Effector memory CD8-positive, alpha-beta T cell (primary cell): ENCODE data around the gene KRTAP5-6.

Experiments
- ATAC-seq: fragments of 150-1000 bp; cut with Tn5 transposase; replicated peaks from 2 replicates; pipeline ENCODE4 v1.10.0; 2021; ENCODE audit warnings: mild to moderate bottlenecking, moderate library complexity
- DNase-seq, 3 experiments: peaks; one replicate each; pipeline ENCODE4 v3.0.0; 2021
- H3K27ac Mint-ChIP-seq, 2 donors: one replicate each; pipeline ENCODE4 v1.8.0; 2022; ENCODE audit warnings: mild to moderate bottlenecking in 2 of 2, mixed read lengths in 2 of 2, moderate library complexity in 2 of 2
- H3K27me3 Mint-ChIP-seq, 2 donors: one replicate each; pipeline ENCODE4 v1.8.0; 2022; ENCODE audit warnings: mixed read lengths in 2 of 2
- H3K36me3 Mint-ChIP-seq: one replicate; pipeline ENCODE4 v1.8.0; 2022; ENCODE audit warnings: mild to moderate bottlenecking, moderate library complexity, mixed read lengths; ENCODE audit not compliant: insufficient read depth
- H3K4me1 Mint-ChIP-seq, 2 donors: one replicate each; pipeline ENCODE4 v1.8.0; 2022; ENCODE audit warnings: low read depth in 2 of 2, mixed read lengths in 2 of 2
- H3K4me3 Mint-ChIP-seq, 2 donors: one replicate each; pipeline ENCODE4 v1.8.0; 2022; ENCODE audit warnings: mild to moderate bottlenecking in 2 of 2, mixed read lengths in 2 of 2, moderate library complexity in 2 of 2
- H3K9me3 Mint-ChIP-seq, 2 donors: one replicate each; pipeline ENCODE4 v1.8.0; 2022; ENCODE audit warnings: mixed read lengths in 2 of 2

KRTAP5-6 gene

GRCh38 chr11:1707751-1708150 lies 10.8 kb downstream of the KRTAP5-6 start:
- ATAC-seq (no peak), DNase-seq (no peak)
- Mint-ChIP-seq H3K36me3 (no peaks in the 10 kb centered on the region), H3K27me3 (peaks cover 7 to 39% of the 10 kb centered on the region in 2 donors), H3K9me3 (no peaks in the 10 kb centered on the region), H3K27ac (no peak overlapping the region), H3K4me1 (peaks cover 0 to 2% of the 10 kb centered on the region in 2 donors), H3K4me3 (no peak overlapping the region)

DNA sequence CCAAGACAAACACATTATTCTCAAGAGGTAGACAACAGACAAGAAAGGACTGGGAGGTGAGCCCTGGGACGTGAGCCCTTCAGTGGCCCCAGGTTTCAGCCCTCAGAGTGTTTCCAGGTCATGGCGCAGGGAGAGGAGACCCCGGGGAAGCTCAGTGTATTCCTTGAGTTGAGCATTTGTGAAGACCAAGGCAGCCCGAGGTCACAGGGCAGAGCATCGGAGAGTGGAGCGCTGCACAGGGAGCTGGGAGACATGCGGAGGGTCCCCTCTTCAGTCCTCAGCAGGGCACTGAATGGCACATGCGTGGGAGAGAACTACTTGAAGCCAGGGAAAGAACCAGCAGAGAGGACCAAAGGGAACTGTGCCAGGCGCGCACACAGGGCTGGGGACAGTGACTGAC lies 11.7 kb downstream of the KRTAP5-6 start:
- no peak for DNase-seq
- H3K4me3 Mint-ChIP-seq: no peak overlapping the region
- H3K27ac Mint-ChIP-seq: no peak overlapping the region
- no peaks in the 10 kb centered on the region for H3K36me3 Mint-ChIP-seq
- ATAC-seq: no peak
- H3K27me3 Mint-ChIP-seq: peaks cover 7 to 36% of the 10 kb centered on the region in 2 donors
- H3K9me3 Mint-ChIP-seq: no peaks in the 10 kb centered on the region
- peaks cover 0 to 2% of the 10 kb centered on the region in 2 donors for H3K4me1 Mint-ChIP-seq

DNA sequence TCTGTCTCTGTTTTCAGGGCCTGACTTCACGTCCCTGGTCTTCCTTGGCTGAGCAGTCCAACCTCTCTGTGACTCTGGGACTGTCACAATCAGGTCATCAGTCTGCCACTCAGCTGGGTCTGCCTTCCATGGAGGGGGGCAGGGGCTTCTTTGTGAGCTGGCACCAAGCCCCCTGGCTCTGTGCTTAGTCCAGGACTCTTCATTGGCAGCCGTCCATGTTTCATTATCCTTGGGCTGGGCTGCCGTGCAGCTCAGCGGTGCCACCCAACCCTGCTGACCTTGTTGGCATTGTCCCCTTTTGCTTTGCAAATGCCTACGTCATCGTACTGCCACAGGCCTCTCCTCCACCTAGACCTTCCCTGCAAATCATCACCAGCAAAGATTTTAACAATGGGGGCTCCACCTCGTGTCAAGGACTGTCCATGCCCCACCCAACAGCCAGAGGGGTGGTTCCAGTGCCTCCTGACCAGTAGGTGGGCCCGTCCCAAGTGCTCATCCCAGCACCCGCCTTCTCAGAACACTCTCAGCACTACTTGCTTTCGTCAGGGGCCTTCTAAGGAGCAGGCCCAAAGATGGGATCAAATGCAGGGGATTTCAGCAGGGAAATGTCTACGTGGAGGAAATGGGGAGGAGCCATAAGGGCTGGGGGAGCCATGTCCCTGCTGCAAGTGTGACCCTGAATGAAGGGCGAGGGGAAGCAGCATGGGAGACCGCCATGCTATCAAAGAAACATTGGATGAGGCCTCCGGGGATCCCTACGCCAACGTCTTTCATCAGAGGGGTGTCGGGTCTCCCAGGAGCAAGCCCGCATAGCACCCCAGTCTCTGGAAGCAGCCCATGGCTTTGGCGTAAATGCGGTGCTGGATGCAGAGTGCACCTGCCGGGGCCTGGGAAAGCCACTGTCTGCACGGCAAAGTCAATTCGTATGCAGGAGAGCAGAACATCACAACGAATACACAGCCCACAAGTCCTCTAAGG lies 18.2 kb downstream of the KRTAP5-6 start:
- H3K27me3 Mint-ChIP-seq: peaks cover 0 to 31% of the 10 kb centered on the region in 2 donors
- H3K4me1 Mint-ChIP-seq: no peaks in the 10 kb centered on the region
- ATAC-seq (no peak), DNase-seq (no peak)
- no peaks in the 10 kb centered on the region for H3K36me3 Mint-ChIP-seq
- H3K4me3 Mint-ChIP-seq: no peak overlapping the region
- no peak overlapping the region for H3K27ac Mint-ChIP-seq
- H3K9me3 Mint-ChIP-seq: no peaks in the 10 kb centered on the region

GRCh38 chr11:1717745-1718144 lies 20.8 kb downstream of the KRTAP5-6 start:
- ATAC-seq (no peak), DNase-seq (no peak)
- Mint-ChIP-seq H3K4me1 (peaks cover 0 to 1% of the 10 kb centered on the region in 2 donors), H3K36me3 (no peaks in the 10 kb centered on the region), H3K9me3 (no peaks in the 10 kb centered on the region), H3K27ac (no peak overlapping the region), H3K4me3 (no peak overlapping the region), H3K27me3 (peaks cover 1 to 36% of the 10 kb centered on the region in 2 donors)

DNA sequence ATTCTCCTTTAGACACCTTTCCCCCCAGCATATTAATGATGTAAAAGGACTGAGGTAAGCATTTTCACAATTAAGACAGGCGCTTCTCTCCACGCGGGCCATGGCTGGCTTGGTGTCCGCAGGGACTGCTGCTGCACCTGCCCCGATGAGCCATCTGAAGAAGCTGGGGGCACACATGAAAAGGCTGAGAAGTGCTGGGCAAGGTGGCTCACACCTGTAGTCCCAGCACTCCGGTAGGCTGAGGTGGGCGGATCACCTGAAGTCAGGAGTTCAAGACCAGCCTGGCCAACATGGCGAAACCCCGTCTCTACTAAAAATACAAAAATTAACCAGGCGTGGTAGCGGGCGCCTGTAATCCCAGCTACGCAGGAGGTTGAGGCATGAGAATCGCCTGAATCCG lies 21.3 kb downstream of the KRTAP5-6 start:
- DNase-seq (no peak), ATAC-seq (no peak)
- Mint-ChIP-seq H3K4me1 (peaks cover 0 to 5% of the 10 kb centered on the region in 2 donors), H3K9me3 (no peaks in the 10 kb centered on the region), H3K27ac (no peak overlapping the region), H3K27me3 (peaks cover 6 to 38% of the 10 kb centered on the region in 2 donors), H3K36me3 (no peaks in the 10 kb centered on the region), H3K4me3 (no peak overlapping the region)

- no peaks in the 10 kb centered on the region for H3K9me3 Mint-ChIP-seq
- H3K4me3 Mint-ChIP-seq: no peak overlapping the region
- peaks cover 0 to 5% of the 10 kb centered on the region in 2 donors for H3K4me1 Mint-ChIP-seq
- DNase-seq: no peak
- no peaks in the 10 kb centered on the region for H3K36me3 Mint-ChIP-seq
- H3K27ac Mint-ChIP-seq: no peak overlapping the region
- peaks cover 6 to 40% of the 10 kb centered on the region in 2 donors for H3K27me3 Mint-ChIP-seq
- no peak for ATAC-seq
These were observed 22.8 kb downstream of the KRTAP5-6 start for GRCh38 chr11:1719781-1720180.

DNA sequence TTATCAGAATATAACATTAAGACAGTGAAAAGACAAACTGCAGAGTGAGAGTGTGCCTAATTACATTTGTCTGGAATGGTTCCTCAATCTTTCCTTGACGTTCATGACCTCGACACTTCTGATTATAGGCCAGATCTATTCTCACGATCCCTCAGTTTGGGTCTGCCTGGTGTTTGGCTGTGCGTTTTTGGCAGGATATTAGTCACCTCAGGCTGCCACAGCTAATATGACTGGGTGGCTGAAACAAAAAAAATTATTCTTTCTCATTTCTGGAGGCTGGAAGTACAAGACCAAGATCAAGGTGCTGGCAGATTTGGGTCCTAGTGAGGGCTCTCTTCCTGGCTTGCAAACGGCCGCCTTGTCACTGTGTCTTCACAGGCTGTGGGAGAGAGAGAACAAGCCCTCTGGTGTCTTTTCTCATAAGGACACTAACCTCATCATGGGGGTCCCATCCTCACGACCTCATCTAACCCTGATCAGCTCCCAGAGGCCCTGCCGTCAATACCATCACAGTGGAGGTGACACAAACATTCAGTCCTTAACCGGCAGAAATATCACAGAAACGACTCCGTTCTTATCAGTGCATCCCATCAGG lies 30.2 kb downstream of the KRTAP5-6 start:
- H3K4me1 Mint-ChIP-seq: peaks cover 22 to 29% of the 10 kb centered on the region in 2 donors
- no peaks in the 10 kb centered on the region for H3K36me3 Mint-ChIP-seq
- DNase-seq (no peak), ATAC-seq (no peak)
- no peak overlapping the region for H3K4me3 Mint-ChIP-seq
- peaks cover 39 to 76% of the 10 kb centered on the region in 2 donors for H3K27me3 Mint-ChIP-seq
- no peak overlapping the region for H3K27ac Mint-ChIP-seq
- no peaks in the 10 kb centered on the region for H3K9me3 Mint-ChIP-seq

DNA sequence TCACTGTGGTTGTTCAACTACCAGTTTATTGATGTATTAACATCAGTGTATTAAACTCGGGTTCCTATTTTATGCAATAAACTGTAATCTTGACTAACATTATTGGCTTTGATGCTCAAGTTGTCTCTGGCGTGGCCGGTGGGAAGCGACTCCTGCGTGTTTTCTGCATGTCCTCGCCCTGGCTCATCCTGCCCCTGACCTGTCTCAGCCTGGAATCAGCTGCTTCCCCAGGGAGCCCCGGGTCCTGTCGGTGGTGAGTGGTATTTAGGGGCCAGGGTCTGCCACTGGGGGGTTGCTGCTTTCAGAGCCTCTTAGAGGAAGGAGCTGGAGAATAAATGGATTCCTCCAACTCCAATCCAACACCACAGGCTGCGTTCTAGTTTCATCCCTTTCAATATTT lies 30.9 kb downstream of the KRTAP5-6 start:
- Mint-ChIP-seq H3K36me3 (no peaks in the 10 kb centered on the region), H3K27me3 (peaks cover 40 to 80% of the 10 kb centered on the region in 2 donors), H3K9me3 (no peaks in the 10 kb centered on the region), H3K4me3 (no peak overlapping the region), H3K27ac (no peak overlapping the region), H3K4me1 (peaks cover 19 to 31% of the 10 kb centered on the region in 2 donors)
- ATAC-seq (no peak), DNase-seq (no peak)

DNA sequence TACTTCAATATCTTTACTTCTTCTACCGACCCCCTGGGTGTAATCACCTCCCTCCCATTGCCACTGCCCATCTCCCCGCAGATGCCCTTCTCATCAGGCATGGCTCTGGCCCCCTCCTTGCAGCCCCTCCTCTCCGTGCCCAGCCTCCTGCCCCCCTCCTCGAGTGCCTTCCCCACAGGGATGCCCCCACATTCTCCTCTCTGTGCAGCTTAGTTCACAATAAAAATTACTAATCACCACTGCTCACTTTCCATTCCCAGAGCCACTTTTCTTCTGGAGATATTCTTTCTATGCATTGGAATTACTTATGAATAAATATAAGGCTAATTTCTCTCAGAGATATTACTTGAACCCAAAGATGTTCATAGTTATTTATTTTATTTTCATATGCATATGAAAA lies 31.3 kb downstream of the KRTAP5-6 start:
- Mint-ChIP-seq H3K9me3 (no peaks in the 10 kb centered on the region), H3K4me1 (peaks cover 17 to 31% of the 10 kb centered on the region in 2 donors), H3K27ac (no peak overlapping the region), H3K27me3 (peaks cover 38 to 82% of the 10 kb centered on the region in 2 donors), H3K36me3 (no peaks in the 10 kb centered on the region), H3K4me3 (peak overlapping the region; percentile 68 to 77)
- ATAC-seq (no peak), DNase-seq (no peak)

DNA sequence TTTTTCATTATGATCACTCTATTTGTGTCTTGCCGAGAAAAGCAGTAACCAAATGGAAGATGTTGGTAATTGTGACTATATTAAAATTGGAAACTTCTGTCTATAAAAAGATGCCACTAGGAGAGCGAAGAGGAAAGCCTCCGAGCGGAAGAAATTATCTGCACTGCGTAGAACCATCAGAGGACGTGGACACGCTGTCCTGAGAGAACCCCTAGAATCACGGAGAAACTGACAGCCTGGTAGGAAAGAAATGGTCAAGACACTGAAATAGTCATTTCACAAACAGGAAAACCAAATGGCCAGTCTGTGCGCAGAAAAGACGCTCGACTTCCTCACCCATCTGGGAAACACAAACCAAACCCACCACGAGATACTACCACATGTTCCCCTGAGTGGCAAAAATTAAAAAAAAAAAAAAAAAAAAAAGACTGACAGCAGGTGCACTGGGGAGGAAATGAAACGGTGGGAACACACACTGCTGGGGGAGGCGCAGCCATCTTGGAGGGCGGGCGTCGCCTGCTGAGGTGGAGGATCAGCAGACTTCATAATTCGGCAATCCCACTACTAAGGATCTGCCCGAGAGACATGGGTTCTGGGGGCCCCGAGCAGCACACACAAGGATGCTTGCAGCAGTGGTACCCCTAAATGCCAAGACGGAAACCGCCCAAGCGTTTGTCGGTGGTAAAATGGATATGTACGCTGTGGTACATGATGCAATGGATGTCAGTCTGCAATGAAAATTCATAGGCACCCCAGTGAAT lies 32.1 kb downstream of the KRTAP5-6 start:
- peak; percentile 64 for ATAC-seq
- DNase-seq: no peak
- H3K27ac Mint-ChIP-seq: peak overlapping the region in 1 of 2 donors; percentile 69
- H3K27me3 Mint-ChIP-seq: peaks cover 46 to 83% of the 10 kb centered on the region in 2 donors
- H3K9me3 Mint-ChIP-seq: no peaks in the 10 kb centered on the region
- peak overlapping the region; percentile 68 to 77 for H3K4me3 Mint-ChIP-seq
- H3K36me3 Mint-ChIP-seq: no peaks in the 10 kb centered on the region
- H3K4me1 Mint-ChIP-seq: peaks cover 24 to 39% of the 10 kb centered on the region in 2 donors

- H3K4me1 Mint-ChIP-seq: peaks cover 27 to 44% of the 10 kb centered on the region in 2 donors
- H3K9me3 Mint-ChIP-seq: no peaks in the 10 kb centered on the region
- ATAC-seq (no peak), DNase-seq (no peak)
- peaks cover 48 to 85% of the 10 kb centered on the region in 2 donors for H3K27me3 Mint-ChIP-seq
- no peaks in the 10 kb centered on the region for H3K36me3 Mint-ChIP-seq
- peak overlapping the region; percentile 68 to 77 for H3K4me3 Mint-ChIP-seq
- peak overlapping the region in 1 of 2 donors; percentile 71 for H3K27ac Mint-ChIP-seq
These were observed 32.7 kb downstream of the KRTAP5-6 start for GRCh38 chr11:1729692-1730011.

DNA sequence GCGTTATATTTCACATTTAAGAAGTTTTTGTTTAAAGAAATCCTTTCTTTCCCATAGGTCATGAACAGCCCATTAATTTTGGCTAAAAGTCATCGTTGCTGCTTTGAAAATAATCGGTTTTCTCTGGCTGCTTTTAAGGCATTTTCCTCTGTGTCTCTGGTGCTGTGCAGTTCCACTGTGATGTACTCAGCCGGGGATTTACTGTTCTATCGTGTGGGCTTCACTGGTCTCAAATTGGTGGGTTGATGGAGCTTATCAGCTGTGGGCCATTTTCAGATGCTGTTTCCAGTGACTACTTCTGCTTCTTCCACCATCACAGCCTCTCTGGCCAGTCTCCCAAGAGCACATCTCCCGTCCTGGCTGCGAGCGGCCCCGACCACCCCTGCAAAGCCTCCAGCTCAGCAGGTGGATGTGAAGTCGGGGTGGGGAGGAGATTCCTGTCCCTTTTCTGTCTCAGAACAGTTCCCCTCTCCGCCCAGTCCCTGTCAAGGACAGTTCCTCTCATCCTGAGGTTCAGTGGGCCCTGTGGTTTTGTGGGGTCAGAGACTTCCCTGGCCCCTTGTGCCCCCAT lies 33.1 kb downstream of the KRTAP5-6 start:
- peaks cover 48 to 85% of the 10 kb centered on the region in 2 donors for H3K27me3 Mint-ChIP-seq
- H3K27ac Mint-ChIP-seq: peak overlapping the region in 1 of 2 donors; percentile 71
- H3K36me3 Mint-ChIP-seq: no peaks in the 10 kb centered on the region
- DNase-seq: no peak
- H3K4me1 Mint-ChIP-seq: peaks cover 27 to 44% of the 10 kb centered on the region in 2 donors
- peak overlapping the region; percentile 68 to 77 for H3K4me3 Mint-ChIP-seq
- no peaks in the 10 kb centered on the region for H3K9me3 Mint-ChIP-seq
- no peak for ATAC-seq

- DNase-seq (no peak), ATAC-seq (no peak)
- Mint-ChIP-seq H3K9me3 (peaks cover 5 to 14% of the 10 kb centered on the region in 2 donors), H3K36me3 (no peaks in the 10 kb centered on the region), H3K4me3 (no peak overlapping the region), H3K27me3 (peaks cover 57 to 92% of the 10 kb centered on the region in 2 donors), H3K27ac (no peak overlapping the region), H3K4me1 (peaks cover 27 to 44% of the 10 kb centered on the region in 2 donors)
These were observed 34.6 kb downstream of the KRTAP5-6 start for GRCh38 chr11:1731451-1732059.
